IMR-90 (cell line): ENCODE measurements around the gene KDELR1. TPM values are rescaled to one million over a fixed set of nuclear protein-coding genes. Genes with fewer than 3 reads are reported as not detected.

Experiments
- ATAC-seq: fragments of 200-7000 bp; cut with Tn5 transposase; 2 replicates; pipeline ENCODE4 v1.9.1; 2020; ENCODE audit warnings: low read depth, mild to moderate bottlenecking, moderate library complexity
- BruUV-seq: library from RNA; stranded (reverse); fragments of 400-500 nt; replicated peaks from 2 replicates; lab custom pipeline; 2021; lab: Mats Ljungman, UMichigan
- CTCF ChIA-PET: fragments of 300-600 bp; formaldehyde crosslinking; extraction: SDS; loops from one replicate; lab custom pipeline; 2021; ENCODE audit warnings: antibody characterized with exemption; lab: Yijun Ruan, JAX
- POLR2A ChIA-PET: fragments of 300-600 bp; sonication (Branson Sonifier 250); formaldehyde crosslinking; loops from one replicate; lab custom pipeline; 2022; ENCODE audit warnings: antibody characterized with exemption; ENCODE audit not compliant: unreplicated experiment; lab: Charles Lee
- DNase-seq: peaks from one replicate; pipeline ENCODE4 v3.0.0; 2013
- H2AFZ ChIP-seq: replicated peaks from 2 replicates; pipeline ENCODE3; 2013; ENCODE audit warnings: low read length, mild to moderate bottlenecking; ENCODE audit not compliant: poor library complexity
- H2AK5ac ChIP-seq: 2 replicates; pipeline ENCODE4 v1.6.1; 2013; ENCODE audit warnings: low read depth, low read length, inconsistent platforms
- H2AK9ac ChIP-seq: replicated peaks from 2 replicates; pipeline ENCODE3; 2013; ENCODE audit warnings: mild to moderate bottlenecking, low read depth, low read length, moderate library complexity; ENCODE audit not compliant: poor library complexity
- H2BK120ac ChIP-seq: 2 replicates; pipeline ENCODE4 v1.6.1; 2013; ENCODE audit warnings: low read depth, low read length, inconsistent platforms
- H2BK15ac ChIP-seq: 3 replicates; pipeline ENCODE4 v1.6.1; 2013; ENCODE audit warnings: low read depth, low read length, inconsistent platforms
- H2BK20ac ChIP-seq: 2 replicates; pipeline ENCODE4 v1.6.1; 2013; ENCODE audit warnings: low read depth, mild to moderate bottlenecking, inconsistent platforms, low read length, moderate library complexity
- H2BK5ac ChIP-seq: 2 replicates; pipeline ENCODE4 v1.6.1; 2013; ENCODE audit warnings: mild to moderate bottlenecking, low read depth, low read length, inconsistent platforms; ENCODE audit not compliant: poor library complexity, severe bottlenecking
- H3K14ac ChIP-seq: replicated peaks from 2 replicates; pipeline ENCODE4 v1.6.1; 2013; ENCODE audit warnings: low read depth, low read length, inconsistent platforms
- H3K18ac ChIP-seq: 2 replicates; pipeline ENCODE4 v1.6.1; 2013; ENCODE audit warnings: low read depth, low read length, control low read depth
- H3K23ac ChIP-seq: 2 replicates; pipeline ENCODE4 v1.6.1; 2013; ENCODE audit warnings: low read depth, low read length, inconsistent platforms
- H3K27ac ChIP-seq: 2 replicates; pipeline ENCODE4 v1.5.1; 2013; ENCODE audit warnings: mild to moderate bottlenecking, control low read depth, low read length; ENCODE audit not compliant: insufficient read depth
- H3K27me3 ChIP-seq: 2 replicates; pipeline ENCODE4 v1.6.1; 2013; ENCODE audit warnings: low read length; ENCODE audit not compliant: control insufficient read depth, insufficient read depth
- H3K36me3 ChIP-seq: 2 replicates; pipeline ENCODE4 v1.6.1; 2013; ENCODE audit warnings: low read length, mixed read lengths; ENCODE audit not compliant: control insufficient read depth, insufficient read depth
- H3K4ac ChIP-seq: 2 replicates; pipeline ENCODE4 v1.6.1; 2013; ENCODE audit warnings: low read depth, low read length, inconsistent platforms
- H3K4me1 ChIP-seq: 2 replicates; pipeline ENCODE4 v1.6.1; 2013; ENCODE audit warnings: low read length, mixed read lengths; ENCODE audit not compliant: control insufficient read depth, insufficient read depth
- H3K4me2 ChIP-seq: 2 replicates; pipeline ENCODE4 v1.6.1; 2013; ENCODE audit warnings: low read depth, mild to moderate bottlenecking, control low read depth, low read length, moderate library complexity
- H3K4me3 ChIP-seq: 2 replicates; pipeline ENCODE4 v1.5.1; 2013; ENCODE audit warnings: low read depth, mild to moderate bottlenecking, control low read depth, low read length, moderate library complexity; ENCODE audit not compliant: insufficient read depth
- H3K56ac ChIP-seq: 2 replicates; pipeline ENCODE4 v1.6.1; 2013; ENCODE audit warnings: low read length, inconsistent platforms; ENCODE audit not compliant: insufficient read depth; ENCODE audit errors: extremely low read depth
- H3K79me1 ChIP-seq, 2 experiments: 2 replicates each; pipeline ENCODE4 v1.6.1; 2013; ENCODE audit warnings: low read length in 2 of 2, inconsistent platforms in 1 of 2, low read depth in 1 of 2
- H3K9ac ChIP-seq: 2 replicates; pipeline ENCODE4 v1.6.1; 2013; ENCODE audit warnings: low read depth, low read length, control low read depth
- H3K9me1 ChIP-seq: 2 replicates; pipeline ENCODE4 v1.6.1; 2013; ENCODE audit warnings: low read length, inconsistent platforms; ENCODE audit not compliant: insufficient read depth
- H3K9me3 ChIP-seq: 2 replicates; pipeline ENCODE4 v1.6.1; 2013; ENCODE audit warnings: low read length; ENCODE audit not compliant: control insufficient read depth, insufficient read depth
- H4K20me1 ChIP-seq: 2 replicates; pipeline ENCODE4 v1.6.1; 2013; ENCODE audit warnings: low read length, inconsistent platforms; ENCODE audit not compliant: insufficient read depth
- H4K5ac ChIP-seq: 2 replicates; pipeline ENCODE4 v1.6.1; 2013; ENCODE audit warnings: mild to moderate bottlenecking, low read depth, low read length, control low read depth
- H4K8ac ChIP-seq, 2 experiments: 2 replicates each; pipeline ENCODE4 v1.6.1; 2013; ENCODE audit warnings: low read depth in 2 of 2, low read length in 2 of 2, control low read depth in 1 of 2, inconsistent platforms in 1 of 2
- H4K91ac ChIP-seq: 2 replicates; pipeline ENCODE4 v1.6.1; 2013; ENCODE audit warnings: low read depth, low read length, inconsistent platforms; ENCODE audit not compliant: insufficient read depth
- BHLHE40 ChIP-seq: fragments of 150-350 bp; IDR thresholded peaks from 2 replicates; pipeline ENCODE4 v1.6.1; 2016; ENCODE audit warnings: mild to moderate bottlenecking, low read depth, low read length
- CEBPB ChIP-seq: IDR thresholded peaks from 2 replicates; pipeline ENCODE4 v1.6.1; 2012; ENCODE audit warnings: low read depth, low read length, improper control_type of control experiment
- CHD1 ChIP-seq: IDR thresholded peaks from 2 replicates; pipeline ENCODE4 v1.6.1; 2012; ENCODE audit warnings: low read depth, low read length, improper control_type of control experiment
- CTCF ChIP-seq: conservative IDR thresholded peaks from 2 replicates; pipeline ENCODE4 v1.5.1; 2012; ENCODE audit warnings: mild to moderate bottlenecking, low read depth, low read length, improper control_type of control experiment
- ELK1 ChIP-seq: fragments of 150-350 bp; IDR thresholded peaks from 2 replicates; pipeline ENCODE4 v1.6.1; 2016; ENCODE audit warnings: low read depth, mild to moderate bottlenecking, low read length, moderate library complexity, borderline replicate concordance
- FOS ChIP-seq: fragments of 150-350 bp; IDR thresholded peaks from 2 replicates; pipeline ENCODE4 v1.6.1; 2016; ENCODE audit warnings: low read depth, low read length
- MAFK ChIP-seq: IDR thresholded peaks from 2 replicates; pipeline ENCODE4 v1.6.1; 2012; ENCODE audit warnings: low read depth, low read length, improper control_type of control experiment
- MAZ ChIP-seq: IDR thresholded peaks from 2 replicates; pipeline ENCODE4 v1.6.1; 2012; ENCODE audit warnings: low read depth, mild to moderate bottlenecking, low read length, improper control_type of control experiment, moderate library complexity, borderline replicate concordance
- MXI1 ChIP-seq: IDR thresholded peaks from 2 replicates; pipeline ENCODE4 v1.6.1; 2012; ENCODE audit warnings: low read depth, mild to moderate bottlenecking, low read length, moderate library complexity, borderline replicate concordance
- NFE2L2 ChIP-seq: fragments of 150-350 bp; IDR thresholded peaks from 2 replicates; pipeline ENCODE4 v1.6.1; 2016; ENCODE audit warnings: low read depth, mild to moderate bottlenecking, low read length
- POLR2A ChIP-seq: IDR thresholded peaks from 2 replicates; pipeline ENCODE4 v1.6.1; 2012; ENCODE audit warnings: mild to moderate bottlenecking, low read depth, low read length
- RAD21 ChIP-seq: IDR thresholded peaks from 2 replicates; pipeline ENCODE4 v1.6.1; 2012; ENCODE audit warnings: low read length, improper control_type of control experiment
- RCOR1 ChIP-seq: IDR thresholded peaks from 2 replicates; pipeline ENCODE4 v1.6.1; 2012; ENCODE audit warnings: mild to moderate bottlenecking, low read length, improper control_type of control experiment; ENCODE audit not compliant: insufficient replicate concordance
- RFX5 ChIP-seq: IDR thresholded peaks from 2 replicates; pipeline ENCODE4 v1.8.0; 2012; ENCODE audit warnings: low read depth, mild to moderate bottlenecking, low read length, moderate library complexity
- SMC3 ChIP-seq: fragments of 150-350 bp; IDR thresholded peaks from 2 replicates; pipeline ENCODE4 v1.6.1; 2016; ENCODE audit warnings: low read depth, mild to moderate bottlenecking, antibody characterized with exemption, low read length, moderate library complexity
- USF2 ChIP-seq: fragments of 150-350 bp; IDR thresholded peaks from 2 replicates; pipeline ENCODE4 v1.6.1; 2017; ENCODE audit warnings: mild to moderate bottlenecking, antibody characterized with exemption, low read length, low read depth
- WGBS, 2 experiments: methylation state at CpG; one replicate each; pipeline versions ENCODE4 v1.1.5 to v1.1.7; 2013; ENCODE audit warnings: missing lambda C conversion rate in 2 of 2; ENCODE audit not compliant: insufficient read length in 1 of 2; ENCODE audit errors: extremely low coverage in 2 of 2; 5-methylcytosine and 5-hydroxymethylcytosine counted together
- dilution Hi-C: fragments of 300-500 bp; cut with HindIII; formaldehyde crosslinking; loops from one replicate; pipeline ENCODE4 v1.14.3; 2018; ENCODE audit warnings: low sequenced_read_pairs; ENCODE audit not compliant: unreplicated experiment
- in situ Hi-C: fragments of 300-500 bp; cut with MboI; formaldehyde crosslinking; loops from 3 replicates; pipeline ENCODE4 v1.14.3; 2019; ENCODE audit warnings: low sequenced_read_pairs, inconsistent platforms, mixed read lengths
- intact Hi-C: fragments of 100-400 bp; cut with micrococcal nuclease; formaldehyde crosslinking; loops from 2 replicates; pipeline ENCODE4 v1.10.0; 2022
- polyA plus RNA-seq, 3 experiments: library from polyadenylated mRNA; depleted of rRNA; stranded (reverse); fragments of >200 nt; gene quantifications; 2 replicates each; pipeline ENCODE4 v1.2.3, GENCODE V29; 2012; ENCODE audit warnings: low replicate concordance in 1 of 3
- total RNA-seq: library from RNA; depleted of rRNA; stranded (reverse); fragments of >200 nt; gene quantifications from 2 replicates; pipeline ENCODE4 v1.2.3, GENCODE V29; 2012

KDELR1 gene
- total and polyA plus RNA-seq, 2 of the 4 experiments (the other 2 are of a cell fraction) = 58.8 to 180 TPM

GRCh38 chr19:48350856-48351255, 40.5 kb downstream of the KDELR1 start:
- no peaks in the 10 kb centered on the region for H3K4me1 ChIP-seq
- in situ Hi-C loops = no loop called here
- ChIA-PET POLR2A (no interaction called here), CTCF (interaction anchor here (0.5 kb wide), 1 partner anchor 29 kb away, joined by 3 read pairs; a partner anchor contains a TSS)
- no peak overlapping the region for H4K5ac ChIP-seq
- H3K4me3 ChIP-seq = no peak overlapping the region
- no peak overlapping the region for H3K4me2 ChIP-seq
- peak overlapping the region; percentile 57 for H2AK9ac ChIP-seq
- ATAC-seq = no peak
- H2BK5ac ChIP-seq = no peak overlapping the region
- no peak overlapping the region for H2BK20ac ChIP-seq
- no peak overlapping the region for H2BK120ac ChIP-seq
- no peak overlapping the region for H3K23ac ChIP-seq
- no peaks in the 10 kb centered on the region for H3K36me3 ChIP-seq
- dilution Hi-C loops = no loop called here
- no peak overlapping the region for H3K18ac ChIP-seq
- no peak overlapping the region for H4K91ac ChIP-seq
- no peaks in the 10 kb centered on the region for H3K79me1 ChIP-seq
- no peaks in the 10 kb centered on the region for H4K20me1 ChIP-seq
- H3K9me3 ChIP-seq = no peaks in the 10 kb centered on the region
- H4K8ac ChIP-seq = no peak overlapping the region
- H3K27ac ChIP-seq = no peak overlapping the region
- BruUV-seq = no TSS peak
- 100% methylated on average over 2 of the region's 5 CpGs; no CpG with 5 or more reads in 1 of the 2 experiments for WGBS, 2 experiments
- H3K27me3 ChIP-seq = no peaks in the 10 kb centered on the region
- DNase-seq = no peak
- no peak overlapping the region for H3K4ac ChIP-seq
- H2AK5ac ChIP-seq = no peak overlapping the region
- H2AFZ ChIP-seq = no peak overlapping the region
- H3K9ac ChIP-seq = no peak overlapping the region
- intact Hi-C loops = no loop called here
- H3K9me1 ChIP-seq = peaks cover 10% of the 10 kb centered on the region; the same call in 1 of the 2 replicates
- TF ChIP-seq BHLHE40 = no peak
- no peak for TF ChIP-seq CTCF
- TF ChIP-seq CEBPB = no peak
- TF ChIP-seq MAFK = no peak
- no peak for TF ChIP-seq USF2
- no peak for TF ChIP-seq FOS
- TF ChIP-seq RFX5 = no peak
- no peak for TF ChIP-seq MAZ
- no peak for TF ChIP-seq RCOR1
- no peak for TF ChIP-seq ELK1
- TF ChIP-seq CHD1 = no peak
- TF ChIP-seq RAD21 = no peak
- TF ChIP-seq NFE2L2 = no peak
- TF ChIP-seq MXI1 = no peak
- no peak for TF ChIP-seq SMC3
- TF ChIP-seq POLR2A = no peak
- no peak overlapping the region for H3K14ac ChIP-seq
- H2BK15ac ChIP-seq = no peak overlapping the region
- no peak overlapping the region for H3K56ac ChIP-seq
